K562 (cell line): ENCODE data around the gene PPP4R4. TPM values are rescaled to one million over a fixed set of nuclear protein-coding genes. Genes with fewer than 3 reads are reported as not detected.

Source experiments
- CBX8 ChIP-seq: fragments of 200-600 bp; sonication (generic); IDR thresholded peaks from 2 replicates; pipeline ENCODE4 v1.6.1; 2012; ENCODE audit warnings: borderline replicate concordance, mixed run types, low read depth, mild to moderate bottlenecking, moderate library complexity, mixed read lengths, low read length, control low read depth, inconsistent platforms; ENCODE audit not compliant: poor library complexity, severe bottlenecking; ENCODE audit errors: extremely low read depth
- ETV5 ChIP-seq: sonication (generic); formaldehyde crosslinking; IDR thresholded peaks from 2 replicates; pipeline ENCODE4 v1.4.0; 2020; ENCODE audit warnings: low read depth, mild to moderate bottlenecking, missing genetic modification reagents
- KLF13 ChIP-seq: fragments of 450-650 bp; IDR thresholded peaks from 2 replicates; pipeline ENCODE4 v1.6.1; 2016; ENCODE audit warnings: missing genetic modification characterization, low read depth, mild to moderate bottlenecking, missing compliant biosample characterization, moderate library complexity, borderline replicate concordance
- NFIC ChIP-seq: fragments of 450-650 bp; IDR thresholded peaks from 2 replicates; pipeline ENCODE4 v1.6.1; 2017; ENCODE audit warnings: mild to moderate bottlenecking, inconsistent platforms
- RAD21 ChIP-seq, 2 experiments: fragments of 250-450 bp in 1 of 2; fragments of 450-650 bp in 1 of 2; sonication (Bioruptor Pico) in 1 of 2; formaldehyde crosslinking in 1 of 2; IDR thresholded peaks in 1 of 2; conservative IDR thresholded peaks in 1 of 2; 2 replicates each; pipeline versions ENCODE4 v1.4.0 to v1.8.0; 2020 to 2022; ENCODE audit warnings: mild to moderate bottlenecking in 2 of 2, moderate library complexity in 1 of 2
- U2AF2 ChIP-seq: fragments of 200-400 bp; formaldehyde crosslinking; optimal IDR thresholded peaks from 2 replicates; pipeline ENCODE3; 2017; ENCODE audit warnings: low read depth, mild to moderate bottlenecking, low read length
- ZNF274 ChIP-seq: IDR thresholded peaks from 2 replicates; pipeline ENCODE4 v1.6.1; 2011; ENCODE audit warnings: low read depth, mild to moderate bottlenecking, low read length, moderate library complexity, borderline replicate concordance
- polyA plus RNA-seq, 8 experiments: library from polyadenylated mRNA; depleted of rRNA in 4 of 8; stranded (reverse) in 5 of 8; unstranded in 3 of 8; fragments of >200 nt; fragmentation: Nextera tagmentation in 2 of 8; fragmentation: Illumina TruSeq in 1 of 8; extraction: Ambion mirVana in 2 of 8; extraction: Trizol in 1 of 8; gene quantifications; 2 replicates each; pipeline versions ENCODE4 v1.2.1 to v1.2.3, GENCODE V29; 2011 to 2014; ENCODE audit warnings: inconsistent platforms in 1 of 8, missing spikeins in 1 of 8
- total RNA-seq, 7 experiments: library from RNA; depleted of rRNA in 6 of 7; stranded (reverse); fragments of >200 nt in 6 of 7; fragmentation: Illumina TruSeq in 2 of 7; extraction: Trizol in 2 of 7; gene quantifications; 2 replicates each; pipeline versions ENCODE4 v1.2.1 to v1.2.3, GENCODE V29; 2011 to 2021; ENCODE audit warnings: low replicate concordance in 1 of 7
- TF ChIP-seq, protein P1 (sequence below): IDR thresholded peaks from 2 replicates; pipeline ENCODE4 v1.6.1; 2011; ENCODE audit warnings: borderline replicate concordance, low read depth, mild to moderate bottlenecking, moderate library complexity, low read length; ENCODE audit not compliant: insufficient read depth, poor library complexity, severe bottlenecking
- TF ChIP-seq, protein P2 (sequence below): fragments of 450-650 bp; IDR thresholded peaks from 2 replicates; pipeline ENCODE4 v1.6.1; 2016; ENCODE audit warnings: missing biosample characterization, missing genetic modification characterization
- TF ChIP-seq, protein P3 (sequence below), 3 experiments: IDR thresholded peaks in 2 of 3; conservative IDR thresholded peaks in 1 of 3; 2 replicates each; pipeline ENCODE4 v1.5.1; 2011 to 2012; ENCODE audit warnings: low read length in 3 of 3, mild to moderate bottlenecking in 3 of 3, control low read depth in 2 of 3, improper control_type of control experiment in 1 of 3, inconsistent platforms in 1 of 3, low read depth in 1 of 3, mixed read lengths in 1 of 3, moderate library complexity in 1 of 3; ENCODE audit not compliant: insufficient read depth in 2 of 3
- TF ChIP-seq, protein P4 (sequence below), 2 experiments: fragments of 450-650 bp; formaldehyde crosslinking in 1 of 2; IDR thresholded peaks; 2 replicates each; pipeline versions ENCODE4 v1.4.0 to v1.6.1; 2014 to 2020; ENCODE audit warnings: mild to moderate bottlenecking in 2 of 2, borderline replicate concordance in 1 of 2, low read depth in 1 of 2

The PPP4R4 gene
- total and polyA plus RNA-seq, 9 of the 15 experiments (the other 6 are each of a cell fraction or from before 2014, with no cell fraction given): 0.11 to 0.26 TPM; not detected in 7

DNA sequence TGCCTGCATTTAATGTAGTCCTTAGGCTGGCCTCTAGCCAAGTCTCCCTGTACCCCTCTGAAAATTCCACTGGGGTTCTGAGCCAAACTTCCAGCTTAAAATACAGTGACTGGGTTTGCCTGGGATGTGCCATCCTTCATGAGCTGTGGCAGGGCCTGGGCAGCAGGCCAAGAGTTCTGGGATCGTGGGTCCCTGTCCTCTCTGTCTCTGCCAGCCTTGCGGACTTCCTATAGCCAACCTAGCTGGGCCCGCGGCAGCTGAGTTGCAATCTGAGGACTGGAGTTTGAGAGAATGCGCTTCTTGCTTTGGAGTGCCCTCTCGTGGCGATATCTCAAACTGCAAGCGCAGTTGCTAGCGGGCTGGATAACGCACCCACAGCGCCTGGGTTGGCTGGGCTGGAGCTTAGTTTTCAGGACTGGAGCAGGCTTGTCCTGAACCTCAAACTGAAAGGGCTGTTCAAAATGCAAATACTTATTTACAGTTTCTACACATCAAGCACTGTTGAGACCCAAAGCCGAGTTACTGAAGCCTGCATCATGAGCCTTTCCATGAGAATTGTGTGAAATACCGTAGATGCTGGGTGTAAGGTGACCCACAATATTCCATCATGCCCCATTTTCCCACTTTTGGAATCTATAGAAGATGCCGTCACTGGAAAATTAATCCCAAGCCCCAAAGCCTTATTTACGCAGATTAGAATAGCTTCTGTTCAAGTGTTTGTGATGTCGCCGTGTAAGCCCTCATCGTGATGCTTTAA, 37.4 kb upstream of the PPP4R4 start (continued):
- TF ChIP-seq, protein P1, sequence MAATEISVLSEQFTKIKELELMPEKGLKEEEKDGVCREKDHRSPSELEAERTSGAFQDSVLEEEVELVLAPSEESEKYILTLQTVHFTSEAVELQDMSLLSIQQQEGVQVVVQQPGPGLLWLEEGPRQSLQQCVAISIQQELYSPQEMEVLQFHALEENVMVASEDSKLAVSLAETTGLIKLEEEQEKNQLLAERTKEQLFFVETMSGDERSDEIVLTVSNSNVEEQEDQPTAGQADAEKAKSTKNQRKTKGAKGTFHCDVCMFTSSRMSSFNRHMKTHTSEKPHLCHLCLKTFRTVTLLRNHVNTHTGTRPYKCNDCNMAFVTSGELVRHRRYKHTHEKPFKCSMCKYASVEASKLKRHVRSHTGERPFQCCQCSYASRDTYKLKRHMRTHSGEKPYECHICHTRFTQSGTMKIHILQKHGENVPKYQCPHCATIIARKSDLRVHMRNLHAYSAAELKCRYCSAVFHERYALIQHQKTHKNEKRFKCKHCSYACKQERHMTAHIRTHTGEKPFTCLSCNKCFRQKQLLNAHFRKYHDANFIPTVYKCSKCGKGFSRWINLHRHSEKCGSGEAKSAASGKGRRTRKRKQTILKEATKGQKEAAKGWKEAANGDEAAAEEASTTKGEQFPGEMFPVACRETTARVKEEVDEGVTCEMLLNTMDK: no peak
- TF ChIP-seq ZNF274 (no peak), U2AF2 (no peak), ETV5 (CRISPR knock-in tag) (no peak), CBX8 (no peak), KLF13 (tag) (no peak), NFIC (peak; percentile 64), RAD21 (CRISPR knock-in tag; conservative IDR thresholded peaks at IDR 0.05 in 1 of 2, IDR thresholded peaks at IDR 0.05 in 1 of 2) (peak; percentile 71 to 83)
- TF ChIP-seq, protein P2, sequence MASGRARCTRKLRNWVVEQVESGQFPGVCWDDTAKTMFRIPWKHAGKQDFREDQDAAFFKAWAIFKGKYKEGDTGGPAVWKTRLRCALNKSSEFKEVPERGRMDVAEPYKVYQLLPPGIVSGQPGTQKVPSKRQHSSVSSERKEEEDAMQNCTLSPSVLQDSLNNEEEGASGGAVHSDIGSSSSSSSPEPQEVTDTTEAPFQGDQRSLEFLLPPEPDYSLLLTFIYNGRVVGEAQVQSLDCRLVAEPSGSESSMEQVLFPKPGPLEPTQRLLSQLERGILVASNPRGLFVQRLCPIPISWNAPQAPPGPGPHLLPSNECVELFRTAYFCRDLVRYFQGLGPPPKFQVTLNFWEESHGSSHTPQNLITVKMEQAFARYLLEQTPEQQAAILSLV: no peak
- TF ChIP-seq, protein P3, sequence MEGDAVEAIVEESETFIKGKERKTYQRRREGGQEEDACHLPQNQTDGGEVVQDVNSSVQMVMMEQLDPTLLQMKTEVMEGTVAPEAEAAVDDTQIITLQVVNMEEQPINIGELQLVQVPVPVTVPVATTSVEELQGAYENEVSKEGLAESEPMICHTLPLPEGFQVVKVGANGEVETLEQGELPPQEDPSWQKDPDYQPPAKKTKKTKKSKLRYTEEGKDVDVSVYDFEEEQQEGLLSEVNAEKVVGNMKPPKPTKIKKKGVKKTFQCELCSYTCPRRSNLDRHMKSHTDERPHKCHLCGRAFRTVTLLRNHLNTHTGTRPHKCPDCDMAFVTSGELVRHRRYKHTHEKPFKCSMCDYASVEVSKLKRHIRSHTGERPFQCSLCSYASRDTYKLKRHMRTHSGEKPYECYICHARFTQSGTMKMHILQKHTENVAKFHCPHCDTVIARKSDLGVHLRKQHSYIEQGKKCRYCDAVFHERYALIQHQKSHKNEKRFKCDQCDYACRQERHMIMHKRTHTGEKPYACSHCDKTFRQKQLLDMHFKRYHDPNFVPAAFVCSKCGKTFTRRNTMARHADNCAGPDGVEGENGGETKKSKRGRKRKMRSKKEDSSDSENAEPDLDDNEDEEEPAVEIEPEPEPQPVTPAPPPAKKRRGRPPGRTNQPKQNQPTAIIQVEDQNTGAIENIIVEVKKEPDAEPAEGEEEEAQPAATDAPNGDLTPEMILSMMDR (IDR thresholded peaks at IDR 0.05 in 2 of 3, conservative IDR thresholded peaks at IDR 0.05 in 1 of 3; ENCODE audit: insufficient read depth in 2 of 3, low read depth in 1 of 3, low read length in 3 of 3): peak; percentile 87 to 90 (median 89)
- TF ChIP-seq, protein P4, sequence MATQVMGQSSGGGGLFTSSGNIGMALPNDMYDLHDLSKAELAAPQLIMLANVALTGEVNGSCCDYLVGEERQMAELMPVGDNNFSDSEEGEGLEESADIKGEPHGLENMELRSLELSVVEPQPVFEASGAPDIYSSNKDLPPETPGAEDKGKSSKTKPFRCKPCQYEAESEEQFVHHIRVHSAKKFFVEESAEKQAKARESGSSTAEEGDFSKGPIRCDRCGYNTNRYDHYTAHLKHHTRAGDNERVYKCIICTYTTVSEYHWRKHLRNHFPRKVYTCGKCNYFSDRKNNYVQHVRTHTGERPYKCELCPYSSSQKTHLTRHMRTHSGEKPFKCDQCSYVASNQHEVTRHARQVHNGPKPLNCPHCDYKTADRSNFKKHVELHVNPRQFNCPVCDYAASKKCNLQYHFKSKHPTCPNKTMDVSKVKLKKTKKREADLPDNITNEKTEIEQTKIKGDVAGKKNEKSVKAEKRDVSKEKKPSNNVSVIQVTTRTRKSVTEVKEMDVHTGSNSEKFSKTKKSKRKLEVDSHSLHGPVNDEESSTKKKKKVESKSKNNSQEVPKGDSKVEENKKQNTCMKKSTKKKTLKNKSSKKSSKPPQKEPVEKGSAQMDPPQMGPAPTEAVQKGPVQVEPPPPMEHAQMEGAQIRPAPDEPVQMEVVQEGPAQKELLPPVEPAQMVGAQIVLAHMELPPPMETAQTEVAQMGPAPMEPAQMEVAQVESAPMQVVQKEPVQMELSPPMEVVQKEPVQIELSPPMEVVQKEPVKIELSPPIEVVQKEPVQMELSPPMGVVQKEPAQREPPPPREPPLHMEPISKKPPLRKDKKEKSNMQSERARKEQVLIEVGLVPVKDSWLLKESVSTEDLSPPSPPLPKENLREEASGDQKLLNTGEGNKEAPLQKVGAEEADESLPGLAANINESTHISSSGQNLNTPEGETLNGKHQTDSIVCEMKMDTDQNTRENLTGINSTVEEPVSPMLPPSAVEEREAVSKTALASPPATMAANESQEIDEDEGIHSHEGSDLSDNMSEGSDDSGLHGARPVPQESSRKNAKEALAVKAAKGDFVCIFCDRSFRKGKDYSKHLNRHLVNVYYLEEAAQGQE (IDR thresholded peaks at IDR 0.05; ENCODE audit: borderline replicate concordance): peak; percentile 71
- TF ChIP-seq, protein P4 (CRISPR knock-in tag; IDR thresholded peaks at IDR 0.05; ENCODE audit: low read depth): no peak
